Calu3 (cell line): ENCODE data around the gene DDX31. TPM values are rescaled to one million over a fixed set of nuclear protein-coding genes. Genes with fewer than 3 reads are reported as not detected.

ENCODE experiments used
- BruUV-seq: library from RNA; stranded (reverse); fragments of 400-500 nt; replicated peaks from 2 replicates; lab custom pipeline; 2021; lab: Mats Ljungman, UMichigan
- CTCF ChIA-PET: fragments of 300-600 bp; sonication (Branson Sonifier 250); formaldehyde crosslinking; loops from one replicate; lab custom pipeline; 2022; ENCODE audit warnings: antibody characterized with exemption; lab: Charles Lee
- DNase-seq: peaks from one replicate; pipeline ENCODE4 v3.0.0; 2022
- H3K27ac Mint-ChIP-seq: one replicate; pipeline ENCODE4 v1.8.0; 2022; ENCODE audit warnings: mixed read lengths; ENCODE audit not compliant: unreplicated experiment
- H3K27me3 Mint-ChIP-seq: one replicate; pipeline ENCODE4 v1.8.0; 2022; ENCODE audit warnings: mixed read lengths; ENCODE audit not compliant: unreplicated experiment
- H3K36me3 Mint-ChIP-seq: one replicate; pipeline ENCODE4 v1.8.0; 2022; ENCODE audit warnings: mild to moderate bottlenecking, moderate library complexity, mixed read lengths; ENCODE audit not compliant: insufficient read depth, unreplicated experiment
- H3K4me1 Mint-ChIP-seq: one replicate; pipeline ENCODE4 v1.8.0; 2022; ENCODE audit warnings: mild to moderate bottlenecking, low read depth, mixed read lengths; ENCODE audit not compliant: unreplicated experiment
- H3K4me3 Mint-ChIP-seq: one replicate; pipeline ENCODE4 v1.8.0; 2022; ENCODE audit warnings: mild to moderate bottlenecking, low read depth, moderate library complexity, mixed read lengths; ENCODE audit not compliant: unreplicated experiment
- H3K9me3 Mint-ChIP-seq: one replicate; pipeline ENCODE4 v1.8.0; 2022; ENCODE audit warnings: low read depth, mixed read lengths; ENCODE audit not compliant: unreplicated experiment
- intact Hi-C: fragments of 100-400 bp; cut with micrococcal nuclease; formaldehyde crosslinking; loops from one replicate; pipeline ENCODE4 v1.10.0; 2022; ENCODE audit not compliant: unreplicated experiment
- total RNA-seq: library from RNA; stranded (reverse); gene quantifications from 2 replicates; pipeline ENCODE4 v1.2.3, GENCODE V29; 2022
- TF ChIP-seq, protein P1 (sequence below): fragments of 200-600 bp; IDR thresholded peaks from one replicate; pipeline ENCODE4 v1.8.0; 2022; ENCODE audit warnings: antibody characterized with exemption; ENCODE audit not compliant: unreplicated experiment

Gene DDX31
- total RNA-seq, 1 experiment from 2014 or later: 18.4 TPM

DNA sequence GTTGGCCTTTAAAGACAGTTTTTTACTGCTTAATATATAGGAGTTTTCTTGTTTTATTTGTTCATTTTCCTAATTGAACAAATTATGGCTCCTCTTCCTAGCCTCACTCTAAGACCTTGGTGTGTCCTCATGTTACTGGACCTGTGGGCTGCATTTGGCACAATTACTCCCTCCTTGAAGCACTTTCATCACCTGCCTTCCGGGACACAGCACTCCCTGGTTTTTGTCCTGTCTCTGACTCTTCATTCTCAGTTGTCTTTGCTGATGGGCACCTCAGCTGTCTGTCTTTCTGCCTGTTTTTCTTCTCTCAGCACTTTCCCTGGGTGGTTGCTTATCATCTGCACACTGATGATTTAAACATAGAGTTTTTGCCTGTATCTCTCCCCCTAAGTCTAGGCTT is 14.1 kb upstream of the DDX31 start:
- peaks cover 27% of the 10 kb centered on the region for H3K36me3 Mint-ChIP-seq
- no TSS peak for BruUV-seq
- H3K27me3 Mint-ChIP-seq: no peaks in the 10 kb centered on the region
- DNase-seq: no peak
- CTCF ChIA-PET: no interaction called here
- TF ChIP-seq, protein P1, sequence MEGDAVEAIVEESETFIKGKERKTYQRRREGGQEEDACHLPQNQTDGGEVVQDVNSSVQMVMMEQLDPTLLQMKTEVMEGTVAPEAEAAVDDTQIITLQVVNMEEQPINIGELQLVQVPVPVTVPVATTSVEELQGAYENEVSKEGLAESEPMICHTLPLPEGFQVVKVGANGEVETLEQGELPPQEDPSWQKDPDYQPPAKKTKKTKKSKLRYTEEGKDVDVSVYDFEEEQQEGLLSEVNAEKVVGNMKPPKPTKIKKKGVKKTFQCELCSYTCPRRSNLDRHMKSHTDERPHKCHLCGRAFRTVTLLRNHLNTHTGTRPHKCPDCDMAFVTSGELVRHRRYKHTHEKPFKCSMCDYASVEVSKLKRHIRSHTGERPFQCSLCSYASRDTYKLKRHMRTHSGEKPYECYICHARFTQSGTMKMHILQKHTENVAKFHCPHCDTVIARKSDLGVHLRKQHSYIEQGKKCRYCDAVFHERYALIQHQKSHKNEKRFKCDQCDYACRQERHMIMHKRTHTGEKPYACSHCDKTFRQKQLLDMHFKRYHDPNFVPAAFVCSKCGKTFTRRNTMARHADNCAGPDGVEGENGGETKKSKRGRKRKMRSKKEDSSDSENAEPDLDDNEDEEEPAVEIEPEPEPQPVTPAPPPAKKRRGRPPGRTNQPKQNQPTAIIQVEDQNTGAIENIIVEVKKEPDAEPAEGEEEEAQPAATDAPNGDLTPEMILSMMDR: no peak
- no peaks in the 10 kb centered on the region for H3K9me3 Mint-ChIP-seq
- H3K27ac Mint-ChIP-seq: no peak overlapping the region
- H3K4me3 Mint-ChIP-seq: no peak overlapping the region
- no peaks in the 10 kb centered on the region for H3K4me1 Mint-ChIP-seq
- intact Hi-C loops: no loop called here

DNA sequence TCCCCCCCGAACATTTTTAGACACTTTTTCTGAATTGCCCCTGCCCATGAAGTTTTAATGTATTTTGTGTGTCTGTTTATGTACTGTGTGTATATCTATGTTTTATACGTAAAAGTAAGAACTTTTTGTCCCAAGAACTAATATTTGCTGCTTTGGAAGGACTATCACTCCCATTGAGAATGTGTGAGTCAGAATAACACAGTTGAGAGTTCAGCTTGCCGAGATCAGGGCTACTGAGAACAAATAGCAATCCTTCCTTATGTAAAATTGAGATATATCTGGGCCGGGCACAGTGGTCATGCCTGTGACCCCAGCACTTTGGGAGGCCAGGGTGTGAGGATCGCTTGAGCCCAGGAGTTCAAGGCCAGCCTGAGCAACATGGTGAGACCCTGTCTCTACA is 11.8 kb upstream of the DDX31 start:
- Mint-ChIP-seq H3K27me3 (no peaks in the 10 kb centered on the region), H3K4me1 (no peaks in the 10 kb centered on the region), H3K27ac (no peak overlapping the region), H3K4me3 (no peak overlapping the region), H3K36me3 (peaks cover 29% of the 10 kb centered on the region), H3K9me3 (no peaks in the 10 kb centered on the region)
- TF ChIP-seq, protein P1: no peak
- intact Hi-C loops: no loop called here
- CTCF ChIA-PET: interaction anchor here (0.7 kb wide), 1 partner anchor 12 kb away, joined by 4 read pairs; the partner anchor contains the start of gene DDX31
- no TSS peak for BruUV-seq
- no peak for DNase-seq

DNA sequence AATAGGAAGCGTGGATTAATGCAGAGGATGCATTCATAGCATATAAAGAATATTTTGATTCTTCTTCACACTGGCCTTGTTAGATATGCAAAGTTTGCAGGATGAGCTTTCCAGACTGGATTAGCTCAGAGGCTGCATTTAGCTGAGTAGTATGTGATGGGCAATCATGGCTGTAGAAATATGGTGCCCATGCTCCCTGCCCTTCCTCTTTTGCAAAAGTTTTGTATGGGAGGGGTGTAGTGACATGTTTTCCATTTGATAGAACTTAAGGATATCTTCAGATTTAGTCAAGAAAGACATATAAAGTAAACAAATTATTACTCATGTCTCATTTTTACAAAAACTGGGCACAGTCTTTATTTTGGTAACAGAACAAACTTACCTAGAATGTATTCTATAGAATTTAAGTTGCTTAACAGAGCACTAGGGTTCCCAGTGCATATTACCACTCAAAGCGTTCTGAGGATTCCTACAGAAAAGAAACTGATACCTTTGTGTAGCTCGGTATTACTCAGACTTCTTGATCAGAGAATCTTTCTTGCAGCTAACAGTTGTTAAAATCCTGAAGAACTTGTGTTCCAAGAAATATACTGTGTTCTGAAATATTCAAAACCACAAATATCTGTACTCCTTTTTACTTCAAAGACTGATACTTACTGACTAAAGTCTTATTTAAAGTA is 10.3 kb upstream of the DDX31 start:
- no peaks in the 10 kb centered on the region for H3K27me3 Mint-ChIP-seq
- intact Hi-C loops: no loop called here
- H3K9me3 Mint-ChIP-seq: no peaks in the 10 kb centered on the region
- no TSS peak for BruUV-seq
- H3K4me3 Mint-ChIP-seq: no peak overlapping the region
- no peak overlapping the region for H3K27ac Mint-ChIP-seq
- CTCF ChIA-PET: no interaction called here
- peaks cover 20% of the 10 kb centered on the region for H3K36me3 Mint-ChIP-seq
- no peaks in the 10 kb centered on the region for H3K4me1 Mint-ChIP-seq
- no peak for DNase-seq
- TF ChIP-seq, protein P1: no peak

DNA sequence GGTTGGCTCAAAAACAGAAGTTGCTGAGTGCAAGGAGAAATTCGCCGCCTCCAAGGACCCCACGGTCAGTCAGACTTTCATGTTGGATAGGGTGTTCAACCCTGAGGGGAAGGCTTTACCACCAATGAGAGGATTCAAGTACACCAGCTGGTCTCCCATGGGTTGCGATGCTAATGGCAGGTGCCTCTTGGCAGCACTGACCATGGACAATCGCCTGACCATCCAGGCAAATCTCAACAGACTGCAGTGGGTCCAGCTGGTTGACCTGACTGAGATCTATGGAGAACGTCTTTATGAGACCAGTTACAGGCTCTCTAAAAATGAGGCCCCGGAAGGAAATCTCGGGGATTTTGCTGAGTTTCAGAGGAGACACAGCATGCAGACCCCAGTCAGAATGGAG is 8.2 kb upstream of the DDX31 start:
- Mint-ChIP-seq H3K4me1 (peaks cover 7% of the 10 kb centered on the region), H3K36me3 (peaks cover 7% of the 10 kb centered on the region), H3K27me3 (no peaks in the 10 kb centered on the region), H3K4me3 (no peak overlapping the region), H3K27ac (no peak overlapping the region), H3K9me3 (no peaks in the 10 kb centered on the region)
- intact Hi-C loops: no loop called here
- no TSS peak for BruUV-seq
- DNase-seq: no peak
- TF ChIP-seq, protein P1: no peak
- CTCF ChIA-PET: no interaction called here
